Stimulated activated CD4-positive, alpha-beta T cell treated with anti-CD3 and anti-CD28 coated beads, Interleukin-2, amount 100 ng/mL, for 48 hours (primary cell): ENCODE data around the gene VRK2.
"Not testable (repeated sequence)": the region's sequence is repeated elsewhere in the genome, so short reads cannot be mapped to it uniquely, and the experiment has no call there.

ENCODE experiments used
- DNase-seq, 2 donors: peaks; one replicate each; pipeline ENCODE4 v3.0.0-alpha.2; 2020

The VRK2 gene

GRCh38 chr2:58055033-58055786, 8.6 kb downstream of the VRK2 start:
- no peak for DNase-seq

- no peak for DNase-seq
These were observed 9.7 kb downstream of the VRK2 start for GRCh38 chr2:58056192-58056916.

- DNase-seq: no peak
These were observed 11.3 kb downstream of the VRK2 start for GRCh38 chr2:58057707-58058530.

- DNase-seq: no peak
These were observed 17.0 kb downstream of the VRK2 start for GRCh38 chr2:58063641-58064040.

- no peak for DNase-seq
These were observed 17.5 kb downstream of the VRK2 start for GRCh38 chr2:58064086-58064485.

GRCh38 chr2:58065248-58065647, 18.6 kb downstream of the VRK2 start:
- DNase-seq: no peak

GRCh38 chr2:58067001-58067400, 20.4 kb downstream of the VRK2 start:
- DNase-seq: no peak

GRCh38 chr2:58070765-58071164, 24.2 kb downstream of the VRK2 start:
- DNase-seq: no peak

- DNase-seq: no peak
These were observed 25.5 kb downstream of the VRK2 start for GRCh38 chr2:58072102-58072501.

- DNase-seq: no peak
These were observed 26.4 kb downstream of the VRK2 start for GRCh38 chr2:58073008-58073407.

GRCh38 chr2:58073751-58074150, 27.1 kb downstream of the VRK2 start:
- no peak for DNase-seq

- no peak for DNase-seq
These were observed 34.4 kb downstream of the VRK2 start for GRCh38 chr2:58081000-58081399.

- DNase-seq: no peak
These were observed 42.5 kb downstream of the VRK2 start for GRCh38 chr2:58089081-58089480.

GRCh38 chr2:58092772-58093171, 46.2 kb downstream of the VRK2 start:
- DNase-seq: not testable (repeated sequence)

GRCh38 chr2:58097025-58097424, 50.4 kb downstream of the VRK2 start:
- DNase-seq: no peak

- no peak for DNase-seq
These were observed 51.9 kb downstream of the VRK2 start for GRCh38 chr2:58098254-58099095.

GRCh38 chr2:58099096-58099769, 52.6 kb downstream of the VRK2 start:
- DNase-seq: no peak

- DNase-seq: no peak
These were observed 54.9 kb downstream of the VRK2 start for GRCh38 chr2:58101500-58101899.

GRCh38 chr2:58106896-58107295, 60.3 kb downstream of the VRK2 start:
- no peak for DNase-seq

- DNase-seq: no peak
These were observed 61.5 kb downstream of the VRK2 start for GRCh38 chr2:58107803-58108710.

GRCh38 chr2:58109481-58109880, 62.9 kb downstream of the VRK2 start:
- no peak for DNase-seq
